NCI-H146 treated with DMSO at 0.1 percent for 48 hours (cell line): ENCODE measurements around the gene CABLES1.
"Not testable (repeated sequence)": the region's sequence is repeated elsewhere in the genome, so short reads cannot be mapped to it uniquely, and the experiment has no call there.

ENCODE experiments used
- DNase-seq: peaks from one replicate; lab custom pipeline; 2025; ENCODE audit not compliant: unreplicated experiment; lab: John Stamatoyannopoulos, UW

CABLES1 gene

GRCh38 chr18:23141104-23141999, 6.1 kb downstream of the CABLES1 start:
- no peak for DNase-seq

GRCh38 chr18:23142251-23142929, 7.1 kb downstream of the CABLES1 start:
- no peak for DNase-seq

- no peak for DNase-seq
Observed at GRCh38 chr18:23143016-23143814, 7.9 kb downstream of the CABLES1 start.

GRCh38 chr18:23143815-23144261, 8.6 kb downstream of the CABLES1 start:
- DNase-seq, result no peak

GRCh38 chr18:23144640-23145039, 9.4 kb downstream of the CABLES1 start:
- no peak for DNase-seq

GRCh38 chr18:23145621-23146020, 10.3 kb downstream of the CABLES1 start:
- no peak for DNase-seq

- no peak for DNase-seq
Observed at GRCh38 chr18:23146861-23147469, 11.7 kb downstream of the CABLES1 start.

GRCh38 chr18:23148382-23148781, 13.1 kb downstream of the CABLES1 start:
- DNase-seq, result no peak

GRCh38 chr18:23149570-23149969, 14.3 kb downstream of the CABLES1 start:
- no peak for DNase-seq

- DNase-seq, result no peak
Observed at GRCh38 chr18:23151414-23152099, 16.3 kb downstream of the CABLES1 start.

GRCh38 chr18:23154030-23154429, 18.7 kb downstream of the CABLES1 start:
- no peak for DNase-seq

- DNase-seq, result no peak
Observed at GRCh38 chr18:23154823-23155500, 19.7 kb downstream of the CABLES1 start.

GRCh38 chr18:23155537-23155936, 20.3 kb downstream of the CABLES1 start:
- DNase-seq, result no peak

- no peak for DNase-seq
Observed at GRCh38 chr18:23156134-23156533, 20.8 kb downstream of the CABLES1 start.

GRCh38 chr18:23158058-23158457, 22.8 kb downstream of the CABLES1 start:
- DNase-seq, result no peak

GRCh38 chr18:23158884-23159283, 23.6 kb downstream of the CABLES1 start:
- not testable (repeated sequence) for DNase-seq

- DNase-seq, result no peak
Observed at GRCh38 chr18:23159344-23159743, 24.1 kb downstream of the CABLES1 start.

GRCh38 chr18:23162473-23162872, 27.2 kb downstream of the CABLES1 start:
- DNase-seq, result no peak

- no peak for DNase-seq
Observed at GRCh38 chr18:23163786-23164533, 28.7 kb downstream of the CABLES1 start.
